ENCODE data around the gene SLIT3. TPM values are rescaled to one million over a fixed set of nuclear protein-coding genes. Genes with fewer than 3 reads are reported as not detected.

Gene SLIT3
- total RNA-seq, 1 donor from 2014 or later = 5.0 TPM

GRCh38 chr5:169173372-169173771 is 127.6 kb downstream of the SLIT3 start:
- TF ChIP-seq CTCF (IDR thresholded peaks at IDR 0.05; ENCODE audit: insufficient read depth, low read length, poor library complexity, severe bottlenecking) = no peak
- no peaks in the 10 kb centered on the region for H3K27me3 ChIP-seq (ENCODE audit: control insufficient read depth, insufficient read depth, low read length)
- H3K4me3 ChIP-seq (ENCODE audit: low read depth, low read length) = no peak overlapping the region
- H3K36me3 ChIP-seq (ENCODE audit: control insufficient read depth, insufficient read depth, low read length) = no peaks in the 10 kb centered on the region
- DNase-seq (ENCODE audit: low read depth) = no peak

DNA sequence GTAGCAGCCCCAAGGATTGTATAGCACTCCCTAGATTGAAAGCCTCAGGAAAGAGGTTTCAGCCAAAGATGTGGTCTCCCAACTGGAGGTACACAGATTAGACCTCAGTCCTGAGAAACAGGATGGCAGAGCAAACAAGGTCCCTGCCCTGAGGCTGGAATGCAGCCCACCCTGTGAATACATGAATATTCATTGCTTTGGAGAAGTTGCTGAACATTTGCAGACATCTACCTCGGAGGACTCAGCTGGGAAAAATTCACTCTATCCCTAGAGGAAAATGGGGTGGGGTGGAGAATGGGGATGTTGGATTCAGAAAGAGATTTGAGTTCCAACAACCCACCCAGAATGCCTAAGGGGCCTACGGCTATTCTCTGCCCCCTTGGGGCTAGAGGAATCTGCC is 129.4 kb downstream of the SLIT3 start:
- no peaks in the 10 kb centered on the region for H3K27me3 ChIP-seq (ENCODE audit: control insufficient read depth, insufficient read depth, low read length)
- H3K4me3 ChIP-seq (ENCODE audit: low read depth, low read length) = no peak overlapping the region
- no peak for DNase-seq (ENCODE audit: low read depth)
- H3K36me3 ChIP-seq (ENCODE audit: control insufficient read depth, insufficient read depth, low read length) = no peaks in the 10 kb centered on the region
- no peak for TF ChIP-seq CTCF (IDR thresholded peaks at IDR 0.05; ENCODE audit: insufficient read depth, low read length, poor library complexity, severe bottlenecking)

DNA sequence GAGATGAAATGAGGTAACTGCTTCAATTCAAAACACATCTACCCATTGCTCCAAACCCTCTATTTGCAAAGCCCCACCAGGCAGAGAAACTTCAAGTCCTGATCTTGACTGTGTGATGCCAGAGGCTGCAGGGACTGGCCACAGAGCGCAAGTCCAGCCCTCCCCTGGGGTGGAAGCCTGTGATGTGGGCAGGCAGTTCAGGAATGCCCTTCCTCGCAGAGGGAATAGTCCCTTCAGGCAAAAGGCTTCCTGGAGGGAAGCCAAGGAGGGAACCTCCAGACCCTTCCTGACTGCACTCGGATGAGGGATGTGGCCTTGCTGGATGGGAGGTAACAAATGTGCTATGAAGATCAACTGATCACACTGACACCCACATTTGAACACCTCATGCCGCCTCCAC is 131.2 kb downstream of the SLIT3 start:
- Histone ChIP-seq H3K36me3 (ENCODE audit: control insufficient read depth, insufficient read depth, low read length) (no peaks in the 10 kb centered on the region), H3K27me3 (ENCODE audit: control insufficient read depth, insufficient read depth, low read length) (no peaks in the 10 kb centered on the region), H3K4me3 (ENCODE audit: low read depth, low read length) (no peak overlapping the region)
- TF ChIP-seq CTCF (IDR thresholded peaks at IDR 0.05; ENCODE audit: insufficient read depth, low read length, poor library complexity, severe bottlenecking) = no peak
- no peak for DNase-seq (ENCODE audit: low read depth)

DNA sequence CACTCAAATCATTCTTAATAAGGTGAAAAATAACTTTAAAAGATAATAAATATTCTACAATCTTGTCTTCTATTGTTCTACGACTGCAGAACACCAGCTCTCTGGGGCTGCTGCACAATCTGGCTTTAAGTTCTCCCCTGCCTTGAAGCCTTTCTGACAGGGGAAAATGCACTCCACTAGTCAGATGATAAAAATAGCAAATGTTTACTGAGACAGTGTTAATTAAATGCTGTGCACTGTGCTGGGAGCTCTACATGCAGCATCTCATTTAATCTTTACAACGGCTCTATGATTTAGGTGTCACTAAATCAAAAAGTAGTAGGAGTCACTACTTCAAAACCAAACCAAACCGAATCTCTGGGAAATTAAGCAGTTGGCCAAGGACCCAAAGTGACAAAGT is 132.7 kb downstream of the SLIT3 start:
- Histone ChIP-seq H3K27me3 (ENCODE audit: control insufficient read depth, insufficient read depth, low read length) (no peaks in the 10 kb centered on the region), H3K4me3 (ENCODE audit: low read depth, low read length) (no peak overlapping the region), H3K36me3 (ENCODE audit: control insufficient read depth, insufficient read depth, low read length) (no peaks in the 10 kb centered on the region)
- no peak for DNase-seq (ENCODE audit: low read depth)
- TF ChIP-seq CTCF (IDR thresholded peaks at IDR 0.05; ENCODE audit: insufficient read depth, low read length, poor library complexity, severe bottlenecking) = no peak

DNA sequence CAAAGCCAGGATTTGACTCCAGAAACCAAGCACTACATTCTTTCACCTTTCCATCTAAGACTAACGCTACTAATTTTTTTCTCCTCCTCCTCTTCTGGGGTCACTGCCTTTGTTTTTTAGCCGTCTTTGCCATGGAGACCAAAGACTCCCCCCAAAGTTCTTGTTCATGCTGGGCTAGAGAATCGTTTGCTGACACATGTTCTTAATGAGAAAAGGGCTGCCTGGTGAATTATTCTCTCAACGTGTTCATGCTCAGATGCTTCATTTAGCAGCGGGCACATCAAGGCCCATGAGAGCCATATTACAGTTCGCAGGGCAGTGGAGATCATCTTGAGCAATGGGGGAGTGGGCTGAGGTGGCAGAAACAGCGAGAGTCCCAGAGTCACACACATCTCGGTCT is 134.9 kb downstream of the SLIT3 start:
- H3K27me3 ChIP-seq (ENCODE audit: control insufficient read depth, insufficient read depth, low read length) = no peaks in the 10 kb centered on the region
- H3K4me3 ChIP-seq (ENCODE audit: low read depth, low read length) = no peak overlapping the region
- DNase-seq (ENCODE audit: low read depth) = no peak
- TF ChIP-seq CTCF (IDR thresholded peaks at IDR 0.05; ENCODE audit: insufficient read depth, low read length, poor library complexity, severe bottlenecking) = no peak
- no peaks in the 10 kb centered on the region for H3K36me3 ChIP-seq (ENCODE audit: control insufficient read depth, insufficient read depth, low read length)

GRCh38 chr5:169165052-169165451 is 135.9 kb downstream of the SLIT3 start:
- Histone ChIP-seq H3K27me3 (ENCODE audit: control insufficient read depth, insufficient read depth, low read length) (no peaks in the 10 kb centered on the region), H3K4me3 (ENCODE audit: low read depth, low read length) (no peak overlapping the region), H3K36me3 (ENCODE audit: control insufficient read depth, insufficient read depth, low read length) (no peaks in the 10 kb centered on the region)
- TF ChIP-seq CTCF (IDR thresholded peaks at IDR 0.05; ENCODE audit: insufficient read depth, low read length, poor library complexity, severe bottlenecking) = no peak
- no peak for DNase-seq (ENCODE audit: low read depth)
